Left lung (tissue), 10 donors: ENCODE data around the gene SHC4. TPM values are rescaled to one million over a fixed set of nuclear protein-coding genes. Genes with fewer than 3 reads are reported as not detected.

ENCODE experiments used
- ATAC-seq: fragments of 200-7000 bp; cut with Tn5 transposase; one replicate; pipeline ENCODE4 v1.9.1; 2020; ENCODE audit warnings: moderate library complexity
- DNase-seq, 4 donors: peaks; one replicate each; pipeline ENCODE4 v3.0.0-alpha.2; 2013 to 2020
- H3K27ac ChIP-seq, 2 donors: fragments of 200-600 bp; sonication (generic) in 1 of 2; one replicate each; pipeline versions ENCODE4 v1.5.0 to v1.8.0; 2020 to 2021
- H3K27me3 ChIP-seq, 2 donors: fragments of 200-600 bp; sonication (generic) in 1 of 2; one replicate each; pipeline versions ENCODE4 v1.5.0 to v1.8.0; 2020 to 2021
- H3K36me3 ChIP-seq, 2 donors: fragments of 200-600 bp; sonication (generic) in 1 of 2; one replicate each; pipeline versions ENCODE4 v1.5.0 to v1.8.0; 2020 to 2021
- H3K4me1 ChIP-seq, 2 donors: fragments of 200-600 bp; one replicate each; pipeline ENCODE4 v1.8.0; 2021
- H3K4me3 ChIP-seq, 2 donors: fragments of 200-600 bp; sonication (generic) in 1 of 2; one replicate each; pipeline versions ENCODE4 v1.5.0 to v1.8.0; 2020 to 2021; ENCODE audit warnings: mild to moderate bottlenecking in 1 of 2
- H3K9me3 ChIP-seq, 2 donors: fragments of 200-600 bp; sonication (generic) in 1 of 2; one replicate each; pipeline versions ENCODE4 v1.5.0 to v1.8.0; 2020 to 2021
- intact Hi-C, 2 donors: fragments of 100-400 bp; cut with DNase I; formaldehyde crosslinking; loops; one replicate each; pipeline versions ENCODE4 v1.11.2 to v1.14.2; 2022
- polyA plus RNA-seq, 6 donors: library from polyadenylated mRNA; unstranded; fragments of 120-200 nt; gene quantifications; one replicate each; pipeline ENCODE4 v1.2.1, GENCODE V29; 2013; ENCODE audit not compliant: insufficient read length in 6 of 6
- total RNA-seq, 2 donors: library from RNA; stranded (reverse); fragmentation: NEBNext Ultra II Directional; extraction: Animal tissue kit (Norgen Biotek cat#: 25700); gene quantifications; one replicate each; pipeline ENCODE4 v1.2.1, GENCODE V29; 2021
- TF ChIP-seq, protein P1 (sequence below), 2 donors: fragments of 200-600 bp; sonication (generic) in 1 of 2; IDR thresholded peaks; one replicate each; pipeline versions ENCODE4 v1.5.0 to v1.8.0; 2021; ENCODE audit warnings: antibody characterized with exemption in 2 of 2
- donor health status: DM: no; HTN: yes; CAD: no.
- donor health status: DM: no; HTN: no; CAD: no.

SHC4 gene
- total and polyA plus RNA-seq, 8 donors, result 0.44 to 1.4 (median 0.98) TPM

DNA sequence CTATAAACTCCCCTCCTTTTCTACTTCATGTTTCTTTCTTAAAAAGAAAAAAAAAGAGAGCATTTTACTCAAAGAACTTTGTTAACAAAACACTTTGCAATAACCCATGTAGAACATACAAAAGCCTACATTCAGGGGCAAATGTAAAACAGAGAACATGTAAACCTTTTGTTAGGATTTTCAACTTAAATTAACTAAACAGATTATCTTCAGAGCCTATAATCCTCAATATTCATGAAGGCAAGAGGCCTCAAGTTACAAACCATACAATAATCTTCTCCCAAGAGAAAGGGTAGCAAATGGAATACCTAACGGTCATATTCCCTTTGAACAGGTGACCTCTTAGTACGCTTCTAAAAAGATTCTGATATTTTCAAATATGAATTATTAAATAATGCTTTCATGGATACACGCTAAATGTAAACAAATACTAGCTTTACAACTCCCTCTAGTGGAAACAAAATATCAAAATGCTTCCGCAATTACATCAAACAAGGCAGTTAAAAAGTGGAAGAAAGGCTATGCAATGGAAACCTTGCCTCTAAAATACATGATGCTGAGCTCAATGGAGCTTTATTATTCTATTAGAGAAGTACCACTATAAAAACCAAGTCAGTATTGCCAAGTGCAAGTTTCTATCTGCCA, 162.8 kb downstream of the SHC4 start:
- TF ChIP-seq, protein P1, sequence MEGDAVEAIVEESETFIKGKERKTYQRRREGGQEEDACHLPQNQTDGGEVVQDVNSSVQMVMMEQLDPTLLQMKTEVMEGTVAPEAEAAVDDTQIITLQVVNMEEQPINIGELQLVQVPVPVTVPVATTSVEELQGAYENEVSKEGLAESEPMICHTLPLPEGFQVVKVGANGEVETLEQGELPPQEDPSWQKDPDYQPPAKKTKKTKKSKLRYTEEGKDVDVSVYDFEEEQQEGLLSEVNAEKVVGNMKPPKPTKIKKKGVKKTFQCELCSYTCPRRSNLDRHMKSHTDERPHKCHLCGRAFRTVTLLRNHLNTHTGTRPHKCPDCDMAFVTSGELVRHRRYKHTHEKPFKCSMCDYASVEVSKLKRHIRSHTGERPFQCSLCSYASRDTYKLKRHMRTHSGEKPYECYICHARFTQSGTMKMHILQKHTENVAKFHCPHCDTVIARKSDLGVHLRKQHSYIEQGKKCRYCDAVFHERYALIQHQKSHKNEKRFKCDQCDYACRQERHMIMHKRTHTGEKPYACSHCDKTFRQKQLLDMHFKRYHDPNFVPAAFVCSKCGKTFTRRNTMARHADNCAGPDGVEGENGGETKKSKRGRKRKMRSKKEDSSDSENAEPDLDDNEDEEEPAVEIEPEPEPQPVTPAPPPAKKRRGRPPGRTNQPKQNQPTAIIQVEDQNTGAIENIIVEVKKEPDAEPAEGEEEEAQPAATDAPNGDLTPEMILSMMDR (IDR thresholded peaks at IDR 0.05), result peak; percentile 40 to 54
- Histone ChIP-seq H3K36me3 (no peaks in the 10 kb centered on the region), H3K4me1 (peaks cover 6 to 11% of the 10 kb centered on the region in 2 donors), H3K27ac (no peak overlapping the region), H3K9me3 (no peaks in the 10 kb centered on the region), H3K4me3 (no peak overlapping the region), H3K27me3 (no peaks in the 10 kb centered on the region)
- intact Hi-C loops, result no loop called here
- DNase-seq (peak in 2 of 4 donors; percentile 22 to 35), ATAC-seq (peak; percentile 50)

DNA sequence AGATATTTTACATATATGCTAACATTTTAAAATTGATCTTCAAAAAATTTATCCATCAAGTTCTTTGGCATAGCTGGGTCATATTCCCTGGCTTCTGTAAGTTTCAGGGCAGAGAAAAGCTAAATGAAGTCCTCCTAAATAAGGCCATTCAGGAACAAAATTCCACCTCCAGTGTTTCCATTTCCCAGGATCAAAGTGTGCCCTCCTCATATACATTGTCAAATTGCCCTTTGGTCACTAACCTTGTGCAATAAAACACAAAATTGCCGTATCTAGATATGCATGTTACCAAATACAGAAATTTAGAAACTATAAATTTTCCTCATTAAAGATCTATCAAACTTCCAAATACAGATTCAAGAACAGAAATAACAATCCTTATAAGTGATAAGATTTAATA, 163.5 kb downstream of the SHC4 start:
- no peak for DNase-seq
- intact Hi-C loops, result no loop called here
- Histone ChIP-seq H3K36me3 (no peaks in the 10 kb centered on the region), H3K9me3 (no peaks in the 10 kb centered on the region), H3K27me3 (no peaks in the 10 kb centered on the region), H3K27ac (no peak overlapping the region), H3K4me3 (no peak overlapping the region), H3K4me1 (peaks cover 6 to 18% of the 10 kb centered on the region in 2 donors)
- no peak for ATAC-seq
- TF ChIP-seq, protein P1 (IDR thresholded peaks at IDR 0.05), result no peak

DNA sequence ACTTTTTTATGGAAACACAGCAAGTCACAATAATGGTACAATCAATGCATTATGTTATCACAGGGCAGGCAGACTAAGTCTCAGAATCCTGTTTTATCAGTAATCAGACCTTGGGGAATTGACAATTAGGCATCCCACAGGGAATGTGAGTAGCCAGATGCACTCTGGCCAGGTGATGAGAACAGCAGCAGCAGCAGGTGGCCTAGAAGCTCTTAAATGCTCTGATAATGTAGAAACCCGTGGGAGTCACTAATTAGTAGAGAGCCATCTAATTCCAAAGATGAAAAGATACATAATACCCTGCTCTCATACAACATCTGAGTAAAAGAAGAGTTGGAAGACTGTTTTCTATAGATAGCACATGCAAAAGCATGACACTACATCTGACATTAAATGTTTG, 165.4 kb downstream of the SHC4 start:
- Histone ChIP-seq H3K9me3 (no peaks in the 10 kb centered on the region), H3K36me3 (no peaks in the 10 kb centered on the region), H3K4me1 (peaks cover 11 to 29% of the 10 kb centered on the region in 2 donors), H3K4me3 (no peak overlapping the region), H3K27ac (no peak overlapping the region), H3K27me3 (no peaks in the 10 kb centered on the region)
- intact Hi-C loops, result no loop called here
- TF ChIP-seq, protein P1 (IDR thresholded peaks at IDR 0.05), result no peak
- ATAC-seq (no peak), DNase-seq (no peak)

DNA sequence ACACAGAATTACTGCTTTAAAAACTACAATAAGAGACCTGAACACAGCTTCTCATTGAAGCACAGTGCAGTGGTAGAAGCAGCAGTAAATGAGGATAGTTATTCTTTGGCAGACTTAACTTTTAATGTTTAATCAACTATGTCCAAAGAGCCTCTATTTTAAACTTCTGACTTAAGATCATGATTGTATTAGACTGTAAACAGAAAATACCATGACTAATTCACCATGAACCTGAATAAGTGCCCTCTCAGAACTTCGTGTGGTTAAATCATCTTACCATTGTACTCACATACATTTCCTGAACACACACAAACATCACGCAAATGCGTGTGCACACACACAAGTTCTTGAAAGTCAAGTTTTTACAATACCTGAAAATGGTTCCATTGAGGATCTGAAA, 166.8 kb downstream of the SHC4 start:
- DNase-seq, result no peak
- H3K36me3 ChIP-seq, result peaks cover 0 to 11% of the 10 kb centered on the region in 2 donors
- peak overlapping the region in 1 of 2 donors; percentile 9 for H3K27ac ChIP-seq
- H3K27me3 ChIP-seq, result no peaks in the 10 kb centered on the region
- intact Hi-C loops, result no loop called here
- peak; percentile 83 for ATAC-seq
- TF ChIP-seq, protein P1 (IDR thresholded peaks at IDR 0.05), result no peak
- no peak overlapping the region for H3K4me3 ChIP-seq
- H3K4me1 ChIP-seq, result peaks cover 11 to 29% of the 10 kb centered on the region in 2 donors
- no peaks in the 10 kb centered on the region for H3K9me3 ChIP-seq

DNA sequence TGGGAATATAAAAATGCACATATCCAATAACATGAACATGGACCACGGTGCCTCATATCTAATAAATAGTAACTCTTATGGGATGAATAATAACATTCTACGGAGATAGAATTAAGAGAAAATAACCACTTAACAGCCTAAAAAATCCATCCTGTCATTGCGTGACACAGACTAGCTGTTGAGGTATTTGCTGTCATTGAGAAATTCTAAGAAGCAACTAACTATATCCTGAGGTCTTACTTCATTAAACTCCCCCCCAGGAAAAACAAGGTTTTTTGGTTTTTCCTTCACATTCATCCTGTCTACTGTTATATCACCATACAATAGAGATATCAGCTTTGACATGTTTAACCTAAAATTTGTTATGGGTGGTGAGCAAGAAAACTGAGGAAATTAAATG, 167.2 kb downstream of the SHC4 start:
- ATAC-seq (no peak), DNase-seq (no peak)
- TF ChIP-seq, protein P1 (IDR thresholded peaks at IDR 0.05), result no peak
- Histone ChIP-seq H3K27ac (peak overlapping the region in 1 of 2 donors; percentile 9), H3K9me3 (no peaks in the 10 kb centered on the region), H3K4me3 (no peak overlapping the region), H3K27me3 (no peaks in the 10 kb centered on the region), H3K4me1 (peaks cover 11 to 29% of the 10 kb centered on the region in 2 donors), H3K36me3 (peaks cover 0 to 14% of the 10 kb centered on the region in 2 donors)
- intact Hi-C loops, result no loop called here
